Stimulated activated CD4-positive, alpha-beta T cell treated with anti-CD3 and anti-CD28 coated beads, Interleukin-15, amount 100 ng/mL, for 48 hours (primary cell): ENCODE data around the gene VPS18.
A peak's percentile ranks its signal among the peaks of the same experiment; 100 is the strongest.

Source experiments
- DNase-seq, 2 donors: peaks; one replicate each; pipeline ENCODE4 v3.0.0-alpha.2; 2020; ENCODE audit warnings: low read depth in 2 of 2

VPS18 gene

DNA sequence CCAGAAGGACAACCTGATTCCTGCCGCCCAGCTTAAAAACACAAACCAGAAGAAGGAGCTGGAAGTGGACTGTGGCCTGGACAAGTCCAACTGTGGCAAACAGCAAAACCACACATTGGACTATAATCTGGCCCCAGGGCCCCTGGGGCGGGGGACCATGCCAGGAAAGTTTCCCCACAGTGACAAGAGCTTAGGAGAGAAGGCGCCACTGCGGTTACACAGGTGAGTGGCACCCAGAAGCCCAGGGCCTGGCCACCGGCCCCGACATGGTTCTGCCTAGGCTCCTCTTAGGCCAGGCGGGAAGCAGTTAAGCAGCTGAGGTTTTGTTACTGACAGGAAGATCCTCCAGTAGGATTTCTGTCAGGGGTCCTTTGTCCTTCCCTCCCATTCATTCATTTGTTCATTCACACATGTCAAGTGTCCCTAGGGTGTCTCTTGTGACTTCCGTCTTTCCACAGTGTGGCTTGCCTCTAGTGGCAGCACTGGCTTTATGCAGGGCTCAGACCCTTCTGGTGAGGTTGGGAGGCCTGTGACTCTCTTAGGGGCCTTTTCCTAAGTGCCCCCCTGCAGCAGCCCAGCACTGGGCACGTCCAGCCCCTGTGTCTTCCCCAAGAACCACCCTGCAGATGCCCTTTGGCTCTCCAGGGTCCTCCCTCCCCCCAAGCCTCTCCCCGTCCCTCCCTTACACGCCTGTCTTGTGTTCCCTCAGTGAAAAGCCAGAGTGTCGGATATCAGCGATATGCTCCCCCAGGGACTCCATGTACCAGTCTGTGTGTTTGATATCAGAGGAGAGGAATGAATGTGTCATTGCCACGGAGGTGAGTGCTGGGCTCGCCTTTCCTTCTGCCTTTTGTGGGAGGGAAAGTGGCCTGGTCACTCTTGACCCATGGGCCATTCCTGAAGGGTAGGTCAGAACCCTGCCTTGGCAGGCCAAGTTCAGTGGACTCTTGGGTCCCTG is 42.7 kb downstream of the VPS18 start:
- DNase-seq, result no peak

- no peak for DNase-seq
Measured at GRCh38 chr15:40937762-40938535, 43.7 kb downstream of the VPS18 start.

- no peak for DNase-seq
Measured at GRCh38 chr15:40938536-40938870, 44.3 kb downstream of the VPS18 start.

DNA sequence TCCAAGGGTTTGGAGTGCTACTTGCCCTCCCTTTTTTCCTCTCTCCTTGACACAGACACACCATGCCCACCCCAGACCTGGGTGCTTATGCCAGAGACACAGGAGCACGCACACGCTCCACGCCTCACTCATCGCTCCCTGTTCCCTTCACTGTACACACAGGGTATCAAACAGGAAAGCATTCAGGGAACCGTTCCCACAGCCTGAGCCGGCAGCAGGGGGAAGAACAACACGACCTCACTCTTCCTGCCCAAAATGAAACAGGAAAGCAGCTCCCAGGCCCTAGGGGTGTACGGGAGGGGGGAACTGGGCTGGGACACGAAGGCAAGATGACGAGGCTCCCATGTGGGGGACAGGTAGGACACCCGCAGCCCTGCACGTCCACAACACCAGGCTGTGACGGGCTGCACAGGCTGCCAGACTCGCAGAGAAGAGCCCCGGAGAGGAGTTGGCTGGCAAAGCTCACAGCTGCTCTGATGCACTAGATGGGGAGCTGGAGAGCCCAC is 46.1 kb downstream of the VPS18 start:
- DNase-seq, result no peak

GRCh38 chr15:40941068-40941527 is 46.8 kb downstream of the VPS18 start:
- DNase-seq, result no peak

DNA sequence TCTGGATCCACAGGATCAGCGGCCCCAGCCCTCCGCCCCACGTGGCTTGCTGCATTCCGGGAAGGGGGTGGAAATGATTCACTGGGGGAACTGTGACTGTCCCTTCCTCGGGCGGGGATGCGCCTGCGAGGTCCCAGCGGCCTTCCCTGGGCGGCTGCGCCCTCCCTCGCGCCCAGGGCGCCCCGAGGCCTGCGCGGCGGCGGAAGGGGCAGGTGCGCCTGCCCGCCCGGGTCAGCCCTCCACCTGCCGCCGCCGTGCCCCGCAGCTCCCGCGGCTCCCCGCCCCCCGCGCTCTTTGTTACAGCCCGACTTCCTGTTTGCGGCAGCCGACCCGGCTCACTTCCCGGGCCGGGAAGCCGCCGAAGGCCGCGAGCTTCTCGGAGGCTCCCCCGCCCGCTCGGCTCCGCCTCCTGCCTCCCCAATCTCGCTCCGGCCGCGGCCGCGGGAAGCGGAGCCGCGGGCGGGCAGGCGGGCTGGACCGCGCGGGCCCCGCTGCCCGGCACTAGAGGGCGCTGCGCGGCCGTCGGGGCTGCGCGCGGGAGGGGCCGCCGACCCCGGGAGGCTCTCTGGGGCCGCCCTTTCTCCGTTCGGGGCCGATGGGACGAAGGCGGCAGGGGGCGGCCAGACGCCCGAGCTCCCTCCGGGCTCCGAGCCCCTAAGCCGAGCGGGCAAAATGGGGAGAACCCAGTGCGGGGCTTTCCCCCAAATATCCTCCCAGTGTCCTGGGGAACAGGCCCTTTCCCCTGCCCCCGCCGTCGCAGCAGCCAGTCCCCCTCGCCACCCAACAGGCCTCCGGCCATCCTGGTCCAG is 47.5 kb downstream of the VPS18 start:
- peak; percentile 38 to 53 for DNase-seq

DNA sequence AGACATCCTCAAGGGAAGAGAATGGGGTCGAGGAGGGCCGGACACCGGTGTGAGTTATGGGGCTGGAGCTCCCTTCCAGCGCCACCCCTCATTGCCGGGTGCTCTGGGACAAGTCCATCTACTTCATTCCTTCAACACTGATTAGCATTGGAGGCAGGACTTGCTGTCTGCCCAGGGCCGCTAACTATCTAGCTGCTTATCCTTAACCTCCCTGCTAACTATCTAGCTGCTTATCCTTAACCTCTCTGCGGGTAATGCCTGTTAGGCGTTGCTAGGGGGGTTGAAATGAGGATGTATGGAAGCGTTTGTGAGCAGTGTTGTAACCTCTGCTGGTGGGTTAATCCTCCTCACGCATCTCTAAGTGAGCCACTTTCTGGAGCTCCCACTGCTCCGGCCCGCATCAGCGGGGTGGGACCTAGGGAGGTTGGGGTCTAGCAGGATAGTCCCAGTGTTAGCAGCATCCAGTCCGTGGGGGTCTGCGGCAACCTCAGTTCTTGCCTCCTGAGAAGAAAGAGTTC is 48.1 kb downstream of the VPS18 start:
- no peak for DNase-seq

DNA sequence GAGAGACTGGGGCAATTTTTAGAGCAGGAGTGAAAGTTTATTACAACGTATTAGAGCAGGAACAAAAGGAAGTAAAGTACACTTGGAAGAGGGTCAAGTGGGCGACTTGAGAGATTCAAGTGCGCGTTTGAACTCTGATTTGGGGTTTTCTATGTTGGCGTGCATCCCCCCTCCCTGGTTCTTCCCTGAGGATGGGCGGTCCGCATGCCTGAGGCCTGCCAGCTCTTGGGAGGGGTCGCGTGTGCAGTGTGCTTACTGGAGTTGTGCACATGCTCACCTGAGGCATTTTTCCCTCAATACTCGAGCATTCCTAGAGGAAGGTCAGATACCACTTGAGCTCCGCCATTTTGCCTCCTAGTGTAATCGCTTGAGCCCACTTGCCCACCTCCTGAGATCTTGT is 48.6 kb downstream of the VPS18 start:
- DNase-seq, result no peak

DNA sequence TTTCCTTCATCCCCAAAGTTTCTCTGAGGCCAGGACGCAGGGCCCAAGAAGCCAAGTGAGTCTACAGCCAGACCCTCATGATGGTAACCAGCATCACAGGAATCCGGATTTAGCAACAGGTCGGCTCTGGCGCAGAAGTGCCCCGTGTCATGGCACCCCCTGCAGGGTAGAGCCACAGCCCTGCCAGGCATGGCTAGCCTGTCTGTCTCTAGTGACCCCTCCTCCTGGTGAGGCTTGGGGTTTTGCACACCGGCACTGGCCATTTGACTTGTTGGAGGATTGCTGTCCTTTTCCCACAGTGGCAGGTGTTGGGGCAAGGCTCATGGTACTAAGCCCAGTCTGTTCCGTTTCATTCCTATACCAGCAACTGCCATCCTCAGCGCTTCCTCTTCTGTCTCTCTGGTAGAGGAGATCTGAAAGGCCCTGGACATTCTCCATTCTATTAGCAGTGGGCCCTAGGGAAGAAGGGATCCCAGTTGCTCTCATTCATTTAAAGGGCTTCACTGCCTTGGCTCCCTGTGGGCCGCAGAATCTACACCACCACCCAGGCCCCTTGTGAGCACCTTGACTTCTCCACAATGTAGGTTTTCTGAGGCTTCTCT is 49.6 kb downstream of the VPS18 start:
- DNase-seq, result no peak

DNA sequence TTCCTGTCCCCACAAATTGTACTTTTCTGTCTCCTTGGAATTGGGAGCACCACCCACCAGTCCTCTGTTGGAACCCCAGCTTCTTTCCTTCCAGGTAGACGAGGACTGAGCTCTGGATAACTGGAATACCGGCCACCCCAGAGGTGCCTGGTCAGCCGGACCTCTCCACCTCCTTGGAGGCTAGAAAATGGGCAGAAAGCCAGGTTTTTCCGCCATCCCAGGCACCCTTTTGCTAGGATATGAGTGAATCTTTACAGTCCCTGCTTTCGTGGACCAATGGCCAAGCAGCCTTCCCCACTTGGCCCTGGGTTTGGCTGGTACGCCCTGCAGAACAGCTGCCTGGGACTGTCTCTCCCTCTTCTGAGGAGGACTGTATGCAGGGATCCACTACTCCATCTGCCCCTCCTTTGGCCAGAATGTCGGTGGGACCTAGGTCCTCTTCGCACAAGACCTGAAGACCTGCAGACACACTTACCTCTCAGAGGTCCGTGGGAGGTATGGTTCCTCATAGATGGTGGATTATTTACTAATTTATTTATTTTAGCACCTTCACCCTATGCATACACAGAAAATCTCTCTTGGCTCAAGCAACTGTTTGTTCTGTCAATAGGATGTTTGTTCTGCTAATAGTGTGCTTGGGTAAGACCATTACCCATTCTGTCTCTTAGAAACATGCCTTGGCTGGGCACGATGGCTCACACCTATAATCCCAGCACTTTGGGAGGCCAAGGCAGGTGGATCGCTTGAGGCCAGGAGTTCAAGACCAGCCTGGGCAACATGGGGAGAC is 50.5 kb downstream of the VPS18 start:
- DNase-seq, result no peak

DNA sequence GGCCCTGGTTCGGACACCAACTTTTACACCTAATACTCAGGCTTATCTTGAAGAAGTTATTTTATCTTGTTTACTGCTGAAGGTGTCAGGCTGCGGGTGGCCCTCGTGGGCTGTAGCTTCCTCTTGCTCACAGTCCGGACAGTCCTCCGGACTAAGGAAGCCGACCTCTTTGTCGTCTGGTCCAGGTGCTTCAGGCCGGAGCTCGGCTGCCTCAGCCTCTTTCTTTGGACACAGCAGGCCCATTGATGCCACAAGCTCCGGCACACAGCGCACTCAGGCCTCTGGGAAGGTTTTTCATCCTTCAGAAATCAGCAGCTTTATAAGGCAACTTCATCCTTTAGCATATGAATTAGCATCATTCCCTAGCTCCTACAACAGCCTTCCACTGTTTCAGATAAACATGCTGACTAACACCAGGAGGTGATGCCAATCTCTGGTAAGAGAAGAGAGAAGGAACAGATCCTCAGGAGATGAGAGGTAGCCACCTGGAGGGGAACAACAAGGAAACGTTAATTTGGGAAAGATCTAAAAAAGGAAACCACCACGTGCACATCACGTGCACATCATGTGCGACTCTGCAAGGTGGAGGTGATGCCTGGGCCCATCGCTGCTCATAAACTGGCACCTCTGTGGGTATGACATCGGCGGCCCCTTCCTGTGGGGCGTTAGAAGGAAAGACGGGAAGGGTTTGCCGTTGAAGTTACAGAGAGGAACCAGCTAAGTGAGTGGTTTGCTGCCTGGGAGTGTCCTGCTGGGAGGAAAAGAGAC is 54.6 kb downstream of the VPS18 start:
- DNase-seq, result no peak

- no peak for DNase-seq
Measured at GRCh38 chr15:40949756-40950207, 55.5 kb downstream of the VPS18 start.

GRCh38 chr15:40951764-40952163 is 57.5 kb downstream of the VPS18 start:
- DNase-seq, result no peak

GRCh38 chr15:40952301-40952900 is 58.2 kb downstream of the VPS18 start:
- DNase-seq, result no peak

GRCh38 chr15:40952901-40953712 is 58.9 kb downstream of the VPS18 start, which contains the start of gene CHAC1:
TSS of gene CHAC1 (plus strand) at chr15:40953471. CDS start at chr15:40953584, 113 bp downstream.
- DNase-seq, result peak; percentile 95 to 97
